HepG2 (cell line): ENCODE data around the gene SLC25A5.

Source experiments
- MIXL1 ChIP-seq: IDR thresholded peaks from 2 replicates; pipeline ENCODE4 v1.6.1; 2016
- POLR2A ChIP-seq, 2 experiments: IDR thresholded peaks; 2 replicates each; pipeline ENCODE4 v1.6.1; 2011; ENCODE audit warnings: low read depth in 2 of 2, low read length in 2 of 2, mild to moderate bottlenecking in 1 of 2, moderate library complexity in 1 of 2; ENCODE audit not compliant: insufficient read depth in 1 of 2
- POLR2AphosphoS5 ChIP-seq: IDR thresholded peaks from 2 replicates; pipeline ENCODE4 v1.6.1; 2012; ENCODE audit warnings: low read depth, low read length
- TF ChIP-seq, protein P1 (sequence below): sonication (generic); formaldehyde crosslinking; IDR thresholded peaks from 2 replicates; pipeline ENCODE4 v1.9.0; 2022; ENCODE audit warnings: missing genetic modification reagents, mild to moderate bottlenecking, borderline replicate concordance
- TF ChIP-seq, protein P2 (sequence below): sonication (generic); formaldehyde crosslinking; IDR thresholded peaks from 2 replicates; pipeline ENCODE4 v1.5.0; 2020; ENCODE audit warnings: mild to moderate bottlenecking, missing genetic modification reagents, moderate library complexity
- TF ChIP-seq, protein P3 (sequence below): IDR thresholded peaks from 2 replicates; pipeline ENCODE4 v1.6.1; 2016; ENCODE audit warnings: low read depth, control low read depth

DNA sequence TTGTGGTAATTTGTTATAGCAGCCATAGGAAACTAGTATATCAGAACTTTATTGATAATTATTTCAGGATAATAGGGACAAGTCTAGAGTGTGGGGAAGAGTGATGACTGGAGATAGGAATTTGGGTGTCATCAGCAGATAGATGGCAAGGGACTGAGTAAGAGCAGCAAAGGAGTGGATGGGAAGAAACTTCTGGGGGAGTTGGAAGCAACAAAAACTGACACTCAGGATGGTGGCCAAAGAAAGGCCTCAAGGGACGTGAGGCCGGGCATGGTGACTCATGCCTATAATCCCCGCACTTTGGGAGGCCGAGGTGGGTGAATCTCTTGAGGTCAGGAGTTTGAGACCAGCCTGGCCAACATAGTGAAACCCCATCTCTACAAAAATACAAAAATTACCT, 9.1 kb upstream of the SLC25A5 start:
- TF ChIP-seq, protein P1, sequence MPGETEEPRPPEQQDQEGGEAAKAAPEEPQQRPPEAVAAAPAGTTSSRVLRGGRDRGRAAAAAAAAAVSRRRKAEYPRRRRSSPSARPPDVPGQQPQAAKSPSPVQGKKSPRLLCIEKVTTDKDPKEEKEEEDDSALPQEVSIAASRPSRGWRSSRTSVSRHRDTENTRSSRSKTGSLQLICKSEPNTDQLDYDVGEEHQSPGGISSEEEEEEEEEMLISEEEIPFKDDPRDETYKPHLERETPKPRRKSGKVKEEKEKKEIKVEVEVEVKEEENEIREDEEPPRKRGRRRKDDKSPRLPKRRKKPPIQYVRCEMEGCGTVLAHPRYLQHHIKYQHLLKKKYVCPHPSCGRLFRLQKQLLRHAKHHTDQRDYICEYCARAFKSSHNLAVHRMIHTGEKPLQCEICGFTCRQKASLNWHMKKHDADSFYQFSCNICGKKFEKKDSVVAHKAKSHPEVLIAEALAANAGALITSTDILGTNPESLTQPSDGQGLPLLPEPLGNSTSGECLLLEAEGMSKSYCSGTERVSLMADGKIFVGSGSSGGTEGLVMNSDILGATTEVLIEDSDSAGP (CRISPR knock-in tag) = no peak
- TF ChIP-seq POLR2AphosphoS5 (no peak), MIXL1 (CRISPR knock-in tag) (no peak), POLR2A (IDR thresholded peaks at IDR 0.05; ENCODE audit: insufficient read depth in 1 of 2, low read depth in 2 of 2, low read length in 2 of 2) (no peak)
- TF ChIP-seq, protein P2, sequence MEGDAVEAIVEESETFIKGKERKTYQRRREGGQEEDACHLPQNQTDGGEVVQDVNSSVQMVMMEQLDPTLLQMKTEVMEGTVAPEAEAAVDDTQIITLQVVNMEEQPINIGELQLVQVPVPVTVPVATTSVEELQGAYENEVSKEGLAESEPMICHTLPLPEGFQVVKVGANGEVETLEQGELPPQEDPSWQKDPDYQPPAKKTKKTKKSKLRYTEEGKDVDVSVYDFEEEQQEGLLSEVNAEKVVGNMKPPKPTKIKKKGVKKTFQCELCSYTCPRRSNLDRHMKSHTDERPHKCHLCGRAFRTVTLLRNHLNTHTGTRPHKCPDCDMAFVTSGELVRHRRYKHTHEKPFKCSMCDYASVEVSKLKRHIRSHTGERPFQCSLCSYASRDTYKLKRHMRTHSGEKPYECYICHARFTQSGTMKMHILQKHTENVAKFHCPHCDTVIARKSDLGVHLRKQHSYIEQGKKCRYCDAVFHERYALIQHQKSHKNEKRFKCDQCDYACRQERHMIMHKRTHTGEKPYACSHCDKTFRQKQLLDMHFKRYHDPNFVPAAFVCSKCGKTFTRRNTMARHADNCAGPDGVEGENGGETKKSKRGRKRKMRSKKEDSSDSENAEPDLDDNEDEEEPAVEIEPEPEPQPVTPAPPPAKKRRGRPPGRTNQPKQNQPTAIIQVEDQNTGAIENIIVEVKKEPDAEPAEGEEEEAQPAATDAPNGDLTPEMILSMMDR (CRISPR knock-in tag) = no peak
- TF ChIP-seq, protein P3, sequence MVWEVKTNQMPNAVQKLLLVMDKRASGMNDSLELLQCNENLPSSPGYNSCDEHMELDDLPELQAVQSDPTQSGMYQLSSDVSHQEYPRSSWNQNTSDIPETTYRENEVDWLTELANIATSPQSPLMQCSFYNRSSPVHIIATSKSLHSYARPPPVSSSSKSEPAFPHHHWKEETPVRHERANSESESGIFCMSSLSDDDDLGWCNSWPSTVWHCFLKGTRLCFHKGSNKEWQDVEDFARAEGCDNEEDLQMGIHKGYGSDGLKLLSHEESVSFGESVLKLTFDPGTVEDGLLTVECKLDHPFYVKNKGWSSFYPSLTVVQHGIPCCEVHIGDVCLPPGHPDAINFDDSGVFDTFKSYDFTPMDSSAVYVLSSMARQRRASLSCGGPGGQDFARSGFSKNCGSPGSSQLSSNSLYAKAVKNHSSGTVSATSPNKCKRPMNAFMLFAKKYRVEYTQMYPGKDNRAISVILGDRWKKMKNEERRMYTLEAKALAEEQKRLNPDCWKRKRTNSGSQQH (CRISPR knock-in tag) = no peak
